Panc1 (cell line): Measurements from ENCODE around the gene RHEX. TPM values are rescaled to one million over a fixed set of nuclear protein-coding genes. Genes with fewer than 3 reads are reported as not detected.

Experiments
- ATAC-seq: fragments of 200-7000 bp; cut with Tn5 transposase; 2 replicates; pipeline ENCODE4 v1.9.1; 2020; ENCODE audit warnings: mild to moderate bottlenecking, moderate library complexity
- BruUV-seq: library from RNA; stranded (reverse); fragments of 400-500 nt; replicated peaks from 2 replicates; lab custom pipeline; 2021; lab: Mats Ljungman, UMichigan
- CTCF ChIA-PET: fragments of 300-600 bp; sonication (Branson Sonifier 250); formaldehyde crosslinking; loops from one replicate; lab custom pipeline; 2022; ENCODE audit warnings: antibody characterized with exemption; lab: Charles Lee
- POLR2A ChIA-PET: fragments of 300-600 bp; sonication (Branson Sonifier 250); formaldehyde crosslinking; loops from one replicate; lab custom pipeline; 2022; ENCODE audit warnings: antibody characterized with exemption; lab: Charles Lee
- DNase-seq: peaks from one replicate; pipeline ENCODE4 v3.0.0-alpha.2; 2010; ENCODE audit warnings: low read depth, low spot score
- H3K27ac ChIP-seq: 2 replicates; pipeline ENCODE4 v1.5.1; 2011; ENCODE audit warnings: mild to moderate bottlenecking, low read length, inconsistent platforms
- H3K27me3 ChIP-seq: fragments of 200-500 bp; sonication (Bioruptor generic); 2 replicates; pipeline ENCODE4 v1.6.0; 2014; ENCODE audit warnings: low read length, inconsistent platforms; ENCODE audit not compliant: control insufficient read depth, insufficient read depth
- H3K36me3 ChIP-seq: fragments of 200-500 bp; sonication (Bioruptor generic); 2 replicates; pipeline ENCODE4 v1.5.1; 2014; ENCODE audit warnings: inconsistent platforms, mild to moderate bottlenecking, low read length, moderate library complexity; ENCODE audit not compliant: control insufficient read depth, insufficient read depth
- H3K4me1 ChIP-seq: 2 replicates; pipeline ENCODE4 v1.5.1; 2011; ENCODE audit warnings: inconsistent platforms, mild to moderate bottlenecking, low read length, moderate library complexity; ENCODE audit not compliant: control insufficient read depth, insufficient read depth
- H3K4me3 ChIP-seq, 2 experiments: 2 replicates each; pipeline ENCODE4 v1.5.1; 2011 to 2012; ENCODE audit warnings: low read depth in 2 of 2, low read length in 2 of 2, mild to moderate bottlenecking in 2 of 2, inconsistent platforms in 1 of 2, moderate library complexity in 1 of 2
- H3K9me3 ChIP-seq: fragments of 200-500 bp; sonication (Bioruptor generic); 2 replicates; pipeline ENCODE4 v1.5.1; 2014; ENCODE audit warnings: low read depth, mild to moderate bottlenecking, inconsistent platforms, low read length, moderate library complexity; ENCODE audit not compliant: control insufficient read depth, insufficient read depth
- POLR2AphosphoS5 ChIP-seq: IDR thresholded peaks from 2 replicates; pipeline ENCODE4 v1.6.1; 2012; ENCODE audit warnings: mild to moderate bottlenecking, low read depth, low read length, moderate library complexity
- SIN3A ChIP-seq: IDR thresholded peaks from 2 replicates; pipeline ENCODE4 v1.6.1; 2012; ENCODE audit warnings: low read depth, mild to moderate bottlenecking, low read length, moderate library complexity, borderline replicate concordance; ENCODE audit not compliant: insufficient read depth
- TCF7L2 ChIP-seq: IDR thresholded peaks from 2 replicates; pipeline ENCODE4 v1.6.1; 2011; ENCODE audit warnings: mild to moderate bottlenecking, low read depth, low read length, inconsistent platforms
- in situ Hi-C: cut with HindIII; loops from 2 replicates; pipeline ENCODE4 v1.10.0; 2016; ENCODE audit warnings: low sequenced_read_pairs, low pct_unique_long_range_greater_than_20kb
- intact Hi-C: fragments of 100-400 bp; cut with micrococcal nuclease; formaldehyde crosslinking; loops from one replicate; pipeline ENCODE4 v1.10.0; 2022; ENCODE audit not compliant: unreplicated experiment
- total RNA-seq: library from RNA; stranded (reverse); gene quantifications from one replicate; pipeline ENCODE4 v1.2.1, GENCODE V29; 2021; ENCODE audit not compliant: unreplicated experiment
- TF ChIP-seq, protein P1 (sequence below): fragments of 450-650 bp; IDR thresholded peaks from 2 replicates; pipeline ENCODE4 v1.5.1; 2017; ENCODE audit warnings: mild to moderate bottlenecking
- TF ChIP-seq, protein P2 (sequence below), 2 experiments: IDR thresholded peaks; 2 replicates each; pipeline ENCODE4 v1.6.1; 2011 to 2012; ENCODE audit warnings: low read depth in 2 of 2, control low read depth in 1 of 2, low read length in 1 of 2, mild to moderate bottlenecking in 1 of 2, moderate library complexity in 1 of 2; ENCODE audit not compliant: insufficient read depth in 1 of 2

Gene RHEX
- total RNA-seq, 1 experiment from 2014 or later, result not detected

DNA sequence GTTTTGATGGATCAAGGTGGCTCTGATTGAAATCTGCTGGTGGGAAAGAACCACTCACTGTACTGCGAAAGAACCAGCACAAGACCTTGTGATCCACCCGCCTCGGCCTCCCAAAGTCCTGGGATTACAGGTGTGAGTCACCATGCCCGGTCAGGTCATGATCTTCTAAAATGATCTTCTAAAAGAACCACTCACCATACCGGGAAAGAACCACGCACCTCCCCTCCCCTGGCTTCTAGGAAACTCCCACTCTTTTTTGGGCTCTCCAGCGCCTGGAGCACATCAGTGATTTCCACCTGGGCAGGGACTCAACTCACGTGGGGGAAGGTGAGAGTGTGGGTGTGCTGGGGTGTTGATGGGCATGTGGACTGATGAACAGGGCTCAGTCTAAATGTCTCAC lies 41.9 kb upstream of the RHEX start:
- POLR2A ChIA-PET, result no interaction called here
- CTCF ChIA-PET, result no interaction called here

DNA sequence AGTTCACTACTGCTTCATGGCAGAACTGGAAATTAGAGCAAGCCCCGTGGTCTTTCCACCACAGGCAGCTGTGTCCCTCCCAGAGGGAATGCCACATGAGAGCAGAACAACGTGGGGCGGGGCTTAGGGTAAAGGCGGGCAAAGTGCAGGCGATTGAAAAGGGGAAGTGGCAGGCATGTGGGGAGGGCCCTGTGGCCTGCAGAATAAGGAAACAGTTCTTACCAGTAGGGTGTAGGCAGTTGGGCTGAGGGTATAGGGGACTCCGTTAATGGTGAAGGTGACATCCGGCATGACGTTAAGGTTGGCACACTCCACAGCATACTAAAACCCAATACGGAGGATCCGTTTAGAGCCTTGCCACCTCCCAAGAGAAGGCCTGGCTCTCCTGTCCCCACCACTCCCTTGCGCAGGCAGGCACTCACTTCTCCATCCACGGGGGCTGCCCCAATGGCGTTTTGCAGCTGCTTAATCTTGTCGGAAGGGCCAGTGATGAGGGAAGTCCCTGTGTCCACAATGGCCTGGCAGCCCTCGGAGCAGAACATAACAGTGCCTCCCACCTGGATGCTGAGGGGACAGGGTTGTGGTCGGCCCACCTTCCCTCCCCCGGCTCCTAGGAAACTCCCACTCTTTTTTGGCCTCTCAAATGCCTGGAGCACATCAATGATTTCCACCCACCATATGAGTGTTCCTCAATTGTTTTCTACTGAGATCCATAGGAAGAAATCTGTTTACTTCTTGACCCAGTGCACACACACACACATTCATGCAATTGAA lies 40.7 kb upstream of the RHEX start:
- POLR2A ChIA-PET, result no interaction called here
- ATAC-seq, result peak; percentile 34; the same call in 1 of the 2 replicates
- in situ Hi-C loops, result no loop called here

More for the DNA sequence above, 41.9 kb upstream of the RHEX start:
- TF ChIP-seq SIN3A (no peak), TCF7L2 (no peak), POLR2AphosphoS5 (no peak)
- TF ChIP-seq, protein P1, sequence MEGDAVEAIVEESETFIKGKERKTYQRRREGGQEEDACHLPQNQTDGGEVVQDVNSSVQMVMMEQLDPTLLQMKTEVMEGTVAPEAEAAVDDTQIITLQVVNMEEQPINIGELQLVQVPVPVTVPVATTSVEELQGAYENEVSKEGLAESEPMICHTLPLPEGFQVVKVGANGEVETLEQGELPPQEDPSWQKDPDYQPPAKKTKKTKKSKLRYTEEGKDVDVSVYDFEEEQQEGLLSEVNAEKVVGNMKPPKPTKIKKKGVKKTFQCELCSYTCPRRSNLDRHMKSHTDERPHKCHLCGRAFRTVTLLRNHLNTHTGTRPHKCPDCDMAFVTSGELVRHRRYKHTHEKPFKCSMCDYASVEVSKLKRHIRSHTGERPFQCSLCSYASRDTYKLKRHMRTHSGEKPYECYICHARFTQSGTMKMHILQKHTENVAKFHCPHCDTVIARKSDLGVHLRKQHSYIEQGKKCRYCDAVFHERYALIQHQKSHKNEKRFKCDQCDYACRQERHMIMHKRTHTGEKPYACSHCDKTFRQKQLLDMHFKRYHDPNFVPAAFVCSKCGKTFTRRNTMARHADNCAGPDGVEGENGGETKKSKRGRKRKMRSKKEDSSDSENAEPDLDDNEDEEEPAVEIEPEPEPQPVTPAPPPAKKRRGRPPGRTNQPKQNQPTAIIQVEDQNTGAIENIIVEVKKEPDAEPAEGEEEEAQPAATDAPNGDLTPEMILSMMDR, result no peak
- TF ChIP-seq, protein P2, sequence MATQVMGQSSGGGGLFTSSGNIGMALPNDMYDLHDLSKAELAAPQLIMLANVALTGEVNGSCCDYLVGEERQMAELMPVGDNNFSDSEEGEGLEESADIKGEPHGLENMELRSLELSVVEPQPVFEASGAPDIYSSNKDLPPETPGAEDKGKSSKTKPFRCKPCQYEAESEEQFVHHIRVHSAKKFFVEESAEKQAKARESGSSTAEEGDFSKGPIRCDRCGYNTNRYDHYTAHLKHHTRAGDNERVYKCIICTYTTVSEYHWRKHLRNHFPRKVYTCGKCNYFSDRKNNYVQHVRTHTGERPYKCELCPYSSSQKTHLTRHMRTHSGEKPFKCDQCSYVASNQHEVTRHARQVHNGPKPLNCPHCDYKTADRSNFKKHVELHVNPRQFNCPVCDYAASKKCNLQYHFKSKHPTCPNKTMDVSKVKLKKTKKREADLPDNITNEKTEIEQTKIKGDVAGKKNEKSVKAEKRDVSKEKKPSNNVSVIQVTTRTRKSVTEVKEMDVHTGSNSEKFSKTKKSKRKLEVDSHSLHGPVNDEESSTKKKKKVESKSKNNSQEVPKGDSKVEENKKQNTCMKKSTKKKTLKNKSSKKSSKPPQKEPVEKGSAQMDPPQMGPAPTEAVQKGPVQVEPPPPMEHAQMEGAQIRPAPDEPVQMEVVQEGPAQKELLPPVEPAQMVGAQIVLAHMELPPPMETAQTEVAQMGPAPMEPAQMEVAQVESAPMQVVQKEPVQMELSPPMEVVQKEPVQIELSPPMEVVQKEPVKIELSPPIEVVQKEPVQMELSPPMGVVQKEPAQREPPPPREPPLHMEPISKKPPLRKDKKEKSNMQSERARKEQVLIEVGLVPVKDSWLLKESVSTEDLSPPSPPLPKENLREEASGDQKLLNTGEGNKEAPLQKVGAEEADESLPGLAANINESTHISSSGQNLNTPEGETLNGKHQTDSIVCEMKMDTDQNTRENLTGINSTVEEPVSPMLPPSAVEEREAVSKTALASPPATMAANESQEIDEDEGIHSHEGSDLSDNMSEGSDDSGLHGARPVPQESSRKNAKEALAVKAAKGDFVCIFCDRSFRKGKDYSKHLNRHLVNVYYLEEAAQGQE (IDR thresholded peaks at IDR 0.05; ENCODE audit: insufficient read depth in 1 of 2, low read depth in 2 of 2, low read length in 1 of 2), result no peak
- Histone ChIP-seq H3K36me3 (no peaks in the 10 kb centered on the region), H3K27me3 (no peaks in the 10 kb centered on the region; the same call in 1 of the 2 replicates), H3K27ac (no peak overlapping the region), H3K4me1 (no peaks in the 10 kb centered on the region), H3K4me3 (no peak overlapping the region), H3K9me3 (no peaks in the 10 kb centered on the region)
- no peak for ATAC-seq
- no TSS peak for BruUV-seq
- no peak for DNase-seq
- in situ Hi-C loops, result no loop called here
- intact Hi-C loops, result no loop called here

More for the DNA sequence above, 40.7 kb upstream of the RHEX start:
- no peak for TF ChIP-seq POLR2AphosphoS5
- TF ChIP-seq, protein P1, result no peak
- no peak for TF ChIP-seq TCF7L2
- TF ChIP-seq, protein P2 (IDR thresholded peaks at IDR 0.05; ENCODE audit: insufficient read depth in 1 of 2, low read depth in 2 of 2, low read length in 1 of 2), result no peak
- TF ChIP-seq SIN3A, result no peak
- no peak for DNase-seq
- Histone ChIP-seq H3K9me3 (no peaks in the 10 kb centered on the region), H3K27ac (no peak overlapping the region), H3K36me3 (no peaks in the 10 kb centered on the region), H3K27me3 (no peaks in the 10 kb centered on the region; the same call in 1 of the 2 replicates), H3K4me3 (no peak overlapping the region), H3K4me1 (no peaks in the 10 kb centered on the region)
- intact Hi-C loops, result no loop called here
- CTCF ChIA-PET, result no interaction called here
- BruUV-seq, result no TSS peak
